ENCODE measurements around the gene ANGPTL2. TPM values are rescaled to one million over a fixed set of nuclear protein-coding genes. Genes with fewer than 3 reads are reported as not detected.

The ANGPTL2 gene
- total RNA-seq, 1 experiment from 2014 or later = 0.20 TPM

- no peaks in the 10 kb centered on the region for H3K9me3 ChIP-seq (ENCODE audit: control insufficient read depth in 1 of 2, insufficient read depth in 1 of 2, low read depth in 1 of 2, low read length in 2 of 2)
- CTCF ChIA-PET = interaction anchor here (1.0 kb wide), 1 partner anchor 195 kb away, joined by 3 read pairs; no protein-coding TSS in a partner anchor
- H3K4me2 ChIP-seq (ENCODE audit: low read length) = no peak overlapping the region
- TF ChIP-seq MAX (IDR thresholded peaks at IDR 0.05) = no peak
- no peak for TF ChIP-seq SIN3A (IDR thresholded peaks at IDR 0.05; ENCODE audit: low read depth)
- TF ChIP-seq CEBPB (IDR thresholded peaks at IDR 0.05; ENCODE audit: low read depth) = no peak
- TF ChIP-seq CBX3 (IDR thresholded peaks at IDR 0.05; ENCODE audit: low read depth) = no peak
- no peak for TF ChIP-seq ZBTB33 (IDR thresholded peaks at IDR 0.05; ENCODE audit: extremely low read depth, insufficient replicate concordance, low read length)
- no peak for TF ChIP-seq RAD21 (IDR thresholded peaks at IDR 0.05; ENCODE audit: low read depth)
- no peak for TF ChIP-seq ELF1 (IDR thresholded peaks at IDR 0.05; ENCODE audit: borderline replicate concordance, low read depth)
- TF ChIP-seq EZH2 (IDR thresholded peaks at IDR 0.05) = no peak
- ATAC-seq (no peak), DNase-seq (ENCODE audit: low read depth, low spot score) (no peak)
- H3K9me2 ChIP-seq (ENCODE audit: insufficient read depth) = no peaks in the 10 kb centered on the region
- no peaks in the 10 kb centered on the region for H3K79me2 ChIP-seq (ENCODE audit: insufficient read depth, low read length)
- RAD21 ChIA-PET (ENCODE audit: low non-redundant PET in 1 of 2, low total read pairs in 2 of 2, uncharacterized antibody in 2 of 2, unreplicated experiment in 2 of 2) = no interaction called here
- no peaks in the 10 kb centered on the region for H3K27me3 ChIP-seq (ENCODE audit: insufficient read depth, low read length)
- POLR2A ChIA-PET = no interaction called here
- H3K36me3 ChIP-seq (ENCODE audit: control insufficient read depth in 1 of 2, insufficient read depth in 2 of 2, low read length in 2 of 2) = no peaks in the 10 kb centered on the region
- no peak overlapping the region for H2AFZ ChIP-seq (ENCODE audit: low read depth, low read length, poor library complexity, severe bottlenecking)
- no peaks in the 10 kb centered on the region for H4K20me1 ChIP-seq (ENCODE audit: insufficient read depth)
- no TSS peak for BruUV-seq (replicated peaks)
- intact Hi-C loops (cut with micrococcal nuclease) = no loop called here
- H3K27ac ChIP-seq (ENCODE audit: low read depth, low read length) = no peak overlapping the region
- no peak overlapping the region for H3K4me3 ChIP-seq (replicated peaks in 1 of 2; ENCODE audit: low read depth in 1 of 2, low read length in 2 of 2)
- H3K4me1 ChIP-seq (ENCODE audit: control insufficient read depth in 1 of 2, insufficient read depth in 2 of 2, low read length in 2 of 2) = peaks cover 7 to 20% of the 10 kb centered on the region in 2 experiments; a peak in 3 of 4 replicates
- H3K9ac ChIP-seq (ENCODE audit: low read length) = no peak overlapping the region
Measured at GRCh38 chr9:127159949-127160610, 37.6 kb upstream of the ANGPTL2 start.

Measured in HCT116 (cell line).